Astrocyte (in vitro differentiated cells and primary cell): ENCODE results near the gene KIAA0408. TPM values are rescaled to one million over a fixed set of nuclear protein-coding genes. Genes with fewer than 3 reads are reported as not detected.
A peak's percentile ranks its signal among the peaks of the same experiment; 100 is the strongest.

Experiments
- DNase-seq: peaks from one replicate; pipeline ENCODE4 v3.0.0-alpha.2; 2010; ENCODE audit warnings: low read depth
- FAIRE-seq: peaks from 2 replicates; lab custom pipeline; 2011; peaks lifted over from hg19 to GRCh38; lab: Jason Lieb, UNC
- H2AFZ ChIP-seq: 2 replicates; pipeline ENCODE4 v1.6.0; 2012; ENCODE audit warnings: low read depth, low read length, inconsistent platforms
- H3K27ac ChIP-seq: 2 replicates; pipeline ENCODE4 v1.5.1; 2011; ENCODE audit warnings: low read depth, low read length, inconsistent platforms
- H3K27me3 ChIP-seq: 2 replicates; pipeline ENCODE4 v1.6.0; 2011; ENCODE audit warnings: low read length, inconsistent platforms; ENCODE audit not compliant: insufficient read depth
- H3K36me3 ChIP-seq: 2 replicates; pipeline ENCODE4 v1.5.1; 2011; ENCODE audit warnings: low read length, inconsistent platforms; ENCODE audit not compliant: insufficient read depth
- H3K4me1 ChIP-seq: 2 replicates; pipeline ENCODE4 v1.5.1; 2011; ENCODE audit warnings: low read length, inconsistent platforms; ENCODE audit not compliant: insufficient read depth
- H3K4me2 ChIP-seq: 2 replicates; pipeline ENCODE4 v1.6.0; 2012; ENCODE audit warnings: low read length, inconsistent platforms
- H3K4me3 ChIP-seq: 2 replicates; pipeline ENCODE4 v1.5.1; 2011; ENCODE audit warnings: low read depth, mild to moderate bottlenecking, low read length, inconsistent platforms; ENCODE audit not compliant: insufficient read depth
- H3K79me2 ChIP-seq: 2 replicates; pipeline ENCODE4 v1.6.0; 2012; ENCODE audit warnings: mild to moderate bottlenecking, low read length, inconsistent platforms; ENCODE audit not compliant: insufficient read depth
- H3K9ac ChIP-seq: 2 replicates; pipeline ENCODE4 v1.6.0; 2012; ENCODE audit warnings: mild to moderate bottlenecking, low read length, inconsistent platforms
- H3K9me3 ChIP-seq: 2 replicates; pipeline ENCODE4 v1.5.1; 2012; ENCODE audit warnings: low read depth, mild to moderate bottlenecking, low read length, inconsistent platforms; ENCODE audit not compliant: insufficient read depth
- H4K20me1 ChIP-seq: 2 replicates; pipeline ENCODE4 v1.6.0; 2012; ENCODE audit warnings: low read length, inconsistent platforms; ENCODE audit not compliant: insufficient read depth
- H3K27ac Mint-ChIP-seq: one replicate; pipeline ENCODE4 v1.8.0; 2021; ENCODE audit warnings: mild to moderate bottlenecking, mixed read lengths; ENCODE audit not compliant: unreplicated experiment
- H3K27me3 Mint-ChIP-seq: one replicate; pipeline ENCODE4 v1.8.0; 2021; ENCODE audit warnings: low read depth, mixed read lengths; ENCODE audit not compliant: unreplicated experiment
- H3K36me3 Mint-ChIP-seq: one replicate; pipeline ENCODE4 v1.8.0; 2021; ENCODE audit warnings: low read depth, mixed read lengths; ENCODE audit not compliant: unreplicated experiment
- H3K4me1 Mint-ChIP-seq: one replicate; pipeline ENCODE4 v1.8.0; 2021; ENCODE audit warnings: low read depth, mixed read lengths; ENCODE audit not compliant: unreplicated experiment
- H3K4me3 Mint-ChIP-seq: one replicate; pipeline ENCODE4 v1.8.0; 2021; ENCODE audit warnings: mild to moderate bottlenecking, moderate library complexity, mixed read lengths; ENCODE audit not compliant: unreplicated experiment
- H3K9me3 Mint-ChIP-seq: one replicate; pipeline ENCODE4 v1.8.0; 2021; ENCODE audit warnings: mild to moderate bottlenecking, mixed read lengths; ENCODE audit not compliant: unreplicated experiment
- CTCF ChIP-seq: IDR thresholded peaks from 2 replicates; pipeline ENCODE4 v1.5.1; 2011; ENCODE audit warnings: low read depth, mild to moderate bottlenecking, inconsistent platforms, low read length, moderate library complexity; ENCODE audit not compliant: insufficient read depth
- EZH2 ChIP-seq: IDR thresholded peaks from 2 replicates; pipeline ENCODE4 v1.6.1; 2012; ENCODE audit warnings: mild to moderate bottlenecking, low read length, inconsistent platforms; ENCODE audit not compliant: insufficient read depth
- total RNA-seq: library from RNA; stranded (reverse); gene quantifications from 2 replicates; pipeline ENCODE4 v1.2.1, GENCODE V29; 2021

KIAA0408 gene
- total RNA-seq, 1 donor from 2014 or later: 19.6 TPM

GRCh38 chr6:127471379-127472255 lies 12.4 kb upstream of the KIAA0408 start:
- Mint-ChIP-seq H3K4me3 (no peak overlapping the region), H3K27ac (no peak overlapping the region), H3K4me1 (peaks cover 1% of the 10 kb centered on the region), H3K9me3 (no peaks in the 10 kb centered on the region), H3K27me3 (no peaks in the 10 kb centered on the region), H3K36me3 (peaks cover 20% of the 10 kb centered on the region)
- no peak overlapping the region for H3K4me3 ChIP-seq
- DNase-seq: no peak
- H3K79me2 ChIP-seq: no peaks in the 10 kb centered on the region
- FAIRE-seq: peak; percentile 63
- H2AFZ ChIP-seq: no peak overlapping the region
- TF ChIP-seq EZH2 (no peak), CTCF (no peak)
- H3K9ac ChIP-seq: no peak overlapping the region
- no peaks in the 10 kb centered on the region for H3K4me1 ChIP-seq
- no peaks in the 10 kb centered on the region for H3K9me3 ChIP-seq
- peak overlapping the region; percentile 39 for H3K4me2 ChIP-seq
- H3K27ac ChIP-seq: no peak overlapping the region
- H3K36me3 ChIP-seq: peaks cover 12% of the 10 kb centered on the region
- no peaks in the 10 kb centered on the region for H4K20me1 ChIP-seq
- H3K27me3 ChIP-seq: no peaks in the 10 kb centered on the region

GRCh38 chr6:127468936-127469335 lies 9.7 kb upstream of the KIAA0408 start:
- no peaks in the 10 kb centered on the region for H3K27me3 ChIP-seq
- Mint-ChIP-seq H3K4me3 (no peak overlapping the region), H3K36me3 (peaks cover 8% of the 10 kb centered on the region), H3K27me3 (no peaks in the 10 kb centered on the region), H3K27ac (no peak overlapping the region), H3K9me3 (no peaks in the 10 kb centered on the region), H3K4me1 (peaks cover 12% of the 10 kb centered on the region)
- no peak overlapping the region for H3K9ac ChIP-seq
- DNase-seq (peak; percentile 7), FAIRE-seq (peak; percentile 34)
- H2AFZ ChIP-seq: no peak overlapping the region
- H3K27ac ChIP-seq: no peak overlapping the region
- peaks cover 15% of the 10 kb centered on the region for H3K4me1 ChIP-seq
- no peaks in the 10 kb centered on the region for H3K79me2 ChIP-seq
- H3K4me2 ChIP-seq: no peak overlapping the region
- no peak for TF ChIP-seq EZH2
- H3K36me3 ChIP-seq: peaks cover 9% of the 10 kb centered on the region
- no peak overlapping the region for H3K4me3 ChIP-seq
- no peaks in the 10 kb centered on the region for H3K9me3 ChIP-seq
- peaks cover 5% of the 10 kb centered on the region for H4K20me1 ChIP-seq

- Histone ChIP-seq H3K79me2 (no peaks in the 10 kb centered on the region), H3K9ac (no peak overlapping the region), H4K20me1 (peaks cover 7% of the 10 kb centered on the region), H3K27ac (no peak overlapping the region), H3K36me3 (peaks cover 3% of the 10 kb centered on the region), H3K4me3 (no peak overlapping the region), H3K4me1 (peaks cover 20% of the 10 kb centered on the region), H3K9me3 (no peaks in the 10 kb centered on the region), H3K27me3 (no peaks in the 10 kb centered on the region), H2AFZ (no peak overlapping the region), H3K4me2 (no peak overlapping the region)
- TF ChIP-seq CTCF: no peak
- TF ChIP-seq EZH2: no peak
- DNase-seq (no peak), FAIRE-seq (no peak)
- peaks cover 8% of the 10 kb centered on the region for H3K36me3 Mint-ChIP-seq
- H3K4me3 Mint-ChIP-seq: no peak overlapping the region
- peaks cover 17% of the 10 kb centered on the region for H3K4me1 Mint-ChIP-seq
- no peak overlapping the region for H3K27ac Mint-ChIP-seq
- no peaks in the 10 kb centered on the region for H3K27me3 Mint-ChIP-seq
- no peaks in the 10 kb centered on the region for H3K9me3 Mint-ChIP-seq
Measured at GRCh38 chr6:127466416-127466815, 7.2 kb upstream of the KIAA0408 start.
